NK-92 treated with Interleukin-12 subunit alpha and Interleukin-12 subunit beta, amount 100 ng/mL, for 24 hours (cell line): ENCODE results near the gene CABCOCO1.

ENCODE experiments used
- DNase-seq: peaks from one replicate; lab custom pipeline; 2025; lab: John Stamatoyannopoulos, UW

The CABCOCO1 gene

DNA sequence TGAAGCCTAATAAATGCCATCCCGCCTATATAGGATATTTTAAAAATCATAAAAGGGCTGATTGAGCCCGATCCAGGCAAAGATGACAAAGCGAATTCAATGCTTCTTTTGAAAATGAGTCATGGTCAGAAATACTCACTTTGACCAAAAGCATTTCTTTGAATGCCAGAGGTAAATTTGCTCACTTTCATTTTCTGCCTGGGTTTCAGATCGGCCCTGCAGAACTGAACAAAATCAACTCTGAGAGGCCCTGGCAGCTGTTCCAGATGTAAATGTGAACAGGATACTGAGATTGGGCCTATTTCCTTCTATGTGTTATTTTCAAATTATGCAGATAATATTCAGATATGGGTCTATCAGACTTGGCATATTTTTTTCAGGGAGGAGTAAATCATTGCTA is 124.0 kb downstream of the CABCOCO1 start:
- DNase-seq: peak; percentile 5

DNA sequence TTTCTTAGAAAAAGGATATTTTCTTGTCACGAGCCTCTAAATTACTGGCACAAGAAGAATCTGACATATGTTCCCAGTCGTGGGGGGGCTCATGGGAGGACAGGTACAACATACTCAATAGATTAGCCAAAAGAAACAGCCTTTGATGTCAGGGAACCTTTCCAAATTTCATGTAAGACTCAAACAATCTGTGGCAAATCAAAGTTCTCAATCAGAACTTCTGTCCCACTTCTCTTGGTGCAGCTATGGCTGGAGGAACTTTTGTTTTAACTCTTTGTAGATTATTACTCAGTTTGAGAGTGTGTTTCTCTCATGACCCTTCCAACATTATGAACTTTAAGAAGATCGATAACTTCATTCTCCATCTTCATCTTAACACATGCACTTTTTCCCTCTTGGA is 124.4 kb downstream of the CABCOCO1 start:
- DNase-seq: no peak

DNA sequence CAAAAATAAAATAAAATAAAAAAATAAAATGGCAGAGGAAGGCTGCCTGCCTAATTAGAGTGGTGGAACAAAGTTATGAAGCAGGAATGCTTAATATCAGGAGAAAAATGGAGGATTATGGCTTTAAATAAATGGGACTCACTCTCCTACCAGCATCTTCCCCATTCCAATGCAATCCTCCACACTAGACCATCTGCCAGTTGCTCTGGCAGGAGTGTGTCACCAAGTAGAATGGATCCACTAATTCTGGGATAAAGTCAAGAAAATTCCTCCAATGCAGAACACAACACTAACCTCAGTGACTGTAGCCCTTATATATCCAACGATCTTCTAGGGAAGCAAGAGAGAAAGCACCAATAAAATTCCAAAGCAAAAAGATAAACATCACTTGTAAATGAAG is 126.3 kb downstream of the CABCOCO1 start:
- no peak for DNase-seq

DNA sequence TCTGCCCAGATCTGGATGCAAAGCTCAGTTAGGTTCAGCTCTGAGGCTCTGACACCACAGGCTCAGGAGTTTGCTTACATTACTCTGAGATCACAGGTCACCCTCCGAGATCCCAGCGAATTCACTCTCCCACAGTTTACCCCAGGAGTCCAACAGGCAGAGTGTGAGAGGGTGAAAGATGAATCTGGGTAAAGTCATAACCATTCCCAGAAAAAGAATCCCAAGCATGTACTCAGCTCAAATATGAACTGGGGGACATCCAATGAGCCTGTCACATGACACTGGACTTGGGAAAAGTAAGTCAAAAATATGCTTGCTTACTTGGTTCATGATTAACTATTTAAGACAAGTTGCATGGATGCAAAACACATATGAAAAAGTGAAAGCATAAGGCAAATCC is 128.5 kb downstream of the CABCOCO1 start:
- no peak for DNase-seq

DNA sequence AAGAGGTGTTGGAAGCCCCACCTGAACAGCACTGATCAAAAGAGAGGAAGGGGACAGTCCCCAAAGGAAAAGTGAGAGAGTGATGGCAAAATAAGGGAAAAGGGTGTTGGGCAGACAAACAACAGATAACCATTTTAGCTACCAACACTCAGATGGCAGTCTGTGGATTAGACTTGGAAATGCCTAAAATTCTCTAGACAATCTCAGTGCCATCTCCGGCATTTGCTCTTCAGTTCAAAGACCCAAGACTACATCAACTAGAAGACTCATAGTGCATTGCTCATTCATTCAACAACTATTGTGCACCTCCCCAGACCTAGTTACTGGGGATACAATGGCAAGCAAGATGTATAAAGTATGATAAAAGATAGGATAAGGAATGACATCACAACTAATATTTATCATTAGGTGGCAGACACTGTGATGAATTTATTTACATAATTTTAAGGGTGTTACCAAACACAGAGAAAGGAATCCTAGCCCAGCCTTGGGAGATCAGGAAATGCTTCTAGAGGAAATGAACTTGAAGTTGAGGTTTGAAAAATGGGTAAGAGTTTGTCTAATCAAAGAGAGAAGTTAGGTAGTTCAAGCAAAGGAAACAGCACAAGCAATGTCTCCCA is 129.5 kb downstream of the CABCOCO1 start:
- no peak for DNase-seq

DNA sequence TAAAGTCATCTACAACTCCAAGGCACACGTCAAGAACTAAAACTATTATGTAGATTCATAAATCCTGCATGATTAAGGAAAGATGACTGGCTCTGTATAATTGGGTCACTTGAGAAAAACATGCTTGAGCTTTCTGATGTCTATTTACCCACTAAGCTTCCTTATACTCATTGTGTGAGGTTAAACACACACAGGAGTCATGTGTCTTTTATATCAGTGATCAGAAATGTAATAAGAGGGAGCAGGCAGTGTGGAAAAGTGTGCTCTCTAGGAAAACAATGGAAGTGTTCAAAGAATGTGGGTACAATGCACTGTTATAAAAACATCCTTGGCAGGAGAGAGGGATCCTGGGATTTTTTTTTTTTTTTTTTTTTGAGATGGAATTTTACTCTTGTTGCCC is 130.2 kb downstream of the CABCOCO1 start:
- DNase-seq: no peak

DNA sequence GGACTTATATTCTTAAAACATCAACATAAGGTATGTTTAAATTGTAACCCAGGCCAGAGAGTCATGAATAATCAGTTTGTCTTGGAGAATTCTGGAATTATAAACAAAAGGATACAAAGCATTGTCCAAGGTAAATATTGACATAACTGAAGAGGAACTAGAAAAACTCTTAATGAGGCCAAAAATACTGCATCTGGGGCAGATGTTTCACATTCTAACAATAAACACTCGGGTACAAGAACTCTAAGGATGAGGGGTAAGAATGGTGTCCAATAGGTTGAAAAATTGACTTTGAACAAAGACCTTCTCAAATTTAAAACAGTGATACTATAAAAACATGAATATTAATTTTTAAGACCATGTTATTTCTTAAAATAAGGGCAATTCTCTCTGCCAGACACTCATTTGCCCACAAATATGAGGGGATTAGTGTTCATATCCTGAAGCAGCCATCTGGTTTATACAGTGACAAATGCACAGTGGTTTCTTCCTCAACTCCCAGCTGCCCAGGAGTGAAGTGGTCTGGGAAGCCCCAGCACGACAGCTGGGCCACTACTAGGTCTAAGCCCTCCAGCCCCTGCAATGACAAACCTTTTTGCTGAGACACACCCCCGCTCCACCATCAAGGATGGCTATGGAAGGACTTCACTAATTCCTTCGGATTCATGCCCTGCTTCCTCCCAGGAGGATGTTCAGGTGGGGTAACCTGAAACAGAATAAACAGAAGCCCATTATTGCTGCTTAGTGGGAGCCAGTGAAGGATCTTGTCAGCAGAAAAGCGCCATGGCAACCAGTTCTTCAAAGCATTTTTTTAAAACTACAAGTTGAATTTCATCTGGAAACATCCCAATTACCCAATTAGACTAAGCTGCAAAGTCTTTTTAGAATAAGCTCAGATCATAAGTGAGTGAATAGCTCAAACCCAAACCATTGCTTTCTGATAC is 131.3 kb downstream of the CABCOCO1 start:
- DNase-seq: no peak

DNA sequence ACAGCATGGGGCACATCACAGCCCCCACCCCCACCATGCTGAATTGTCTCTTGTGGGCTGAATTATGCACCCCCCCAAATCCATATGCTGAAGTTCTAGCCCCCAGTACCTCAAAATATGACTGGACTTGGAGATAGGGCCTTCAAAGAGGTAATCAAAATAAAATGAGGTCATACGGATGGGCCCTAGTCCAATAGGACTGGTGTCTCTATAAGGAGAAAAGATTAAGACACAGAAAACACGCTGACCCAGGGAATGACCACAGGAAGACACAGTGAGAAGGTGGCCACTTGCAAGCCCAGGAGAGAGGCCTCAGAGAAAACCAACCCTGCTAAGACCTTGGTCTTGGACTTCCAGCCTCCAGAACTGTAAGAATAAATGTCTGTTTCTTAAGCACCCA is 132.4 kb downstream of the CABCOCO1 start:
- no peak for DNase-seq

DNA sequence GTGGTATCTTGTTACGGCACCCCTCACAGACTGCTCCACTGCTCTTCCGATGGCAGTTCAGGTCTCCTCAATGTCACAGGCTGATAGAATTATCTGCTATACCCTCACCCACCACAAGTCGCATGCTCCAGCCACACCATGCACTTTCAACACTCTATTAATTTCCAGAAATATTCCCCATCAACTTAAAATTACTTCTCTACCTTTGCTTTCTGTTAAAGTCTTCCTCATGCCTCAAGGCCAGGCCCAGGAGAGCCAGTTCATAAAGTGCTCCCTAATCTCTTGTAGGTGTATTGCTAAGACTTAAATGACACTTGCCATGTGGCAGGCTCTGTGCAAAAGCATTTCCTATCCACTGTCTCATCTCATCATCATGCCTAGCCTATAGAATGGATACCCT is 132.8 kb downstream of the CABCOCO1 start:
- no peak for DNase-seq

DNA sequence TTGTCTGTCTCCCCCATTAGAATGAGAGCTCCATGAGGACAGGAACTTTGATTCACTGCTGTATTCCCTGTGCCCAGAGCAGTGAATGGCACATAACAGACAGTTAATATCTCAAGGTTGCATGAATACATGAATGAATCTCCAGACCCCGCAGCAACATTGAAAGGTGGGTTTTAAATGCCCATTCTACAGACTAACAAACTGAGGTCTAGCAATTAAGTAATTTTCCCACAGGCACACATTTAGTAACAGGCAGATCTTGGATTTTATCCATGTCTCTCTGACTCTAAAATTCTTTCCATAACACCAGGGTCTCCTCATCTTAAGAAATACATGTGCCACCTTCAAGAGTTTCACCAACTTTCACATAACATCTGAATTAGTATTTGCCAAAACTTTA is 134.1 kb downstream of the CABCOCO1 start:
- no peak for DNase-seq

DNA sequence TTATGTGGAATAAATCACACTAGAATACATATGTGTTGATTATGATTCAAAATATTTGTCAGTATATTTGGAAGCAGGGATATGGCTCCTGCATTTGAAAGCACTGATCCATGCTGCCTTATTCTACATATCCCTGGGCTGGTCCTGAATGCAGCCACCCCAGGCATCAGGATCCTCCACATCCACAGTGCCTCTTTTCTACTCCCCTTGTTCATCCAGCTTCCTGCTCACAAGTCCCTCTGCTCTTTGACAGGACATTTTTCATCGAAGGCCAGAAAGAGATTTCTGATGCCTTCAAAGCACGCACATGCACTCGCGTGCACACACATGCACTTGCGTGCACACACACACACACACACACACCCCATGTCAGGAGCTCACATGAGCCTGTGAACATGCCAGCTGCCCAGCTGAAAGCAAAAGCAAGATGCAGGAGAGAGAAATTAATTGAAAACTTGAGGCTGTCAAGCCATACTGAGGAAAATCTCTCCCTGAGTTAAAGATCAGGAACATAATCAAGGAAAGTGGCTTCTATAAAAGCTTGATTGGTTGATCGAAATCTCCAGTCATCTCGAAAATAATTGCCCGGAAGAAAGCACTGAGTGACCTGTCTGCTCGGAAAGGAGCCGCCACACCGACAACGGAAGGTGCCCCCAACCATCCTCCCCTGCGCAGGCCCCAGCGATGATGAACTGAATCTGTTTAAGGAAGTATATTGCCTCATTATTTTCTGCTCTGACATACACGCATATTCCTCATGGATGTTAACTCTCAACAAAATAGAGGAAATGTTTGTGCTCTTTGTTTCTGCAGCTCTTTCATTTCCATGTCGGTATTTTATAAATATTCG is 134.8 kb downstream of the CABCOCO1 start:
- DNase-seq: no peak

DNA sequence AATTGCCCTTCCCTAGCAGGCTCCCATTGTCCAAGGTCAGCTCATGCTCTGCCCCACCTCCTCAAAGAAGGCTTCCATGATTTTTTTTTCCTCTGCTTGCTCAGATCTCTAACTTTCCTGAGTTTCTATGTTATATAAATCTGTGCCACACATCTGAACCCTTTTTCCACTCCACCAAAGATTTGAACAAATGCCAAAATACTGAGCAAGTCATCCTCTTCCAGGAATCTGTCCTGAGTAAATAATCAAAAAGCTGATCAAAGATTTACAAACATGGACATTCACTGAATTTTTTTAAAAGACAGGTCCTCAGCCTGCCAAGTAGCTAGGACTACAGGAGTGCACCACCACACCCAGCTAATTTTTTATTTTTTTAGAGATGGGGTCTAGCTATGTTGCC is 136.0 kb downstream of the CABCOCO1 start:
- no peak for DNase-seq

DNA sequence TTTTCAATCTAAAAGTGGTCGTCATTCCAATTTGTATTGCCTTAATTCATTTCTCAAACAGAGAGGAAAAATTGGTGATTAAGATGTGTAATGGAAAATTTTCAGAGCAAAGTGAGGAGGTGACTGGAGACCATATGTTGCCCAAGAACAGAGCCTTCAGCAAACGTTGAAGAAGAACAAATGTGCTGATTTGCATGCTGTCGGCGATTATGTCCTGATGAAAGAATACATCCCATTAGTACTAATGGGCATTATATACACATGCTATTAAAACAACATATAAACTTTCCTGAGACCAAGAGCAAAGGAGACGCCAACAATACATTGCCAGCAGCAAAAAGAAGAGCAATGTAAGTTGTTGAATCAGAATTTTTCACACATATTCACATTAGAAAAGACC is 138.8 kb downstream of the CABCOCO1 start:
- DNase-seq: no peak

DNA sequence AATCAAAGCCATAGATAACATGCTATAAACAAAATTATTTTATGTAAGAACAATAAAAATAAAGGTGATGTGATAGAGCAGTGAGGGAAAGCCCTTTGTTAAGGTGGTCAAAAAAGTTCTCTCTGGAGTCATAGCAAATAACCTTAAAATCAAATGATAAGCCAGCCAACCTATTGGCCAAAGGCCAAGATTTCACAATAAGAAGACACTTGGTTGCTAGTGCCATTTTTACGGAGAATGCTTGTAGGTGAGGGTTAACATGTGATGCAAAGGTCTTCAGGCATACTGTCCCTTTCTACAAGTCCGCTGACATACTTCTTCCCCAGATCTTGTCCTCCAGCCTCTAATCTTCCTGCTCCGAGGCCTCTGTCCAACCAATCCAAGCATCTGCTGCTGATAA is 140.5 kb downstream of the CABCOCO1 start:
- no peak for DNase-seq

DNA sequence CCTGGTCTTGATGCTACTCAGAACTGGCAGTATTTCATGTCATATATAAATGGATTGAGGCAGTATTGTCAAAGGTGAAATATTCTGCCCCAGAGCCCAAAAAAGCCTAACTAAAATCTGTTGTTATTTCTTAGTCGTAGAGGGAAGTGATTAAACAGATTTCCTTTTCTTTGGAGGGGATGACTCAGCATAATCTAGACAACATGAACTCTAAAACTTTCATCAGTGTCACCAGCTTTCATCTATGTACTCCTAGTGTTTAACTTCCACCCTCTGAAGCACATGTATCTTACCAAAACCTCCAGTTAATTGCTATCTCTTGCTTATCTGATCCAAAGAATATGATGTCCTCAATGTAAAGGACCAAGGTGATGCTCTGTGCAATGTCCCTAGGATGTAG is 141.7 kb downstream of the CABCOCO1 start:
- DNase-seq: no peak

DNA sequence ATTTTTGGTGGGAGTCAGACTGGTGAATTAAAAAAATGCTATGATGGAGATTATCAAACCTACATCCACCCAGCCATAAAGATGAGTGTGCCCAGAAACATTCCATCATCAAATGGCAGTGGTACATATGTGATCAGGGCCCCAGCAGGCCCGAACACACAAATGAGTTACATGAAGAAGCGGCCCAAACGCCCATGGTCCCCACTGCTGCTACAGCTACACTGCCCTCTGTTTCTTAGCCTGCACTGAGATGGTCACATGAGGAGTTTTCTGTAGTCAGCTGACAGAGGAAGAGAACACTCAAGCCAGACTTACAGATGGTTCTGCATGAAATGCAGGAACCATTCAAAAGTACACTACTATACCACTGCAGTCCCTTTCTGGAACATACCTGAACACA is 142.4 kb downstream of the CABCOCO1 start:
- no peak for DNase-seq

DNA sequence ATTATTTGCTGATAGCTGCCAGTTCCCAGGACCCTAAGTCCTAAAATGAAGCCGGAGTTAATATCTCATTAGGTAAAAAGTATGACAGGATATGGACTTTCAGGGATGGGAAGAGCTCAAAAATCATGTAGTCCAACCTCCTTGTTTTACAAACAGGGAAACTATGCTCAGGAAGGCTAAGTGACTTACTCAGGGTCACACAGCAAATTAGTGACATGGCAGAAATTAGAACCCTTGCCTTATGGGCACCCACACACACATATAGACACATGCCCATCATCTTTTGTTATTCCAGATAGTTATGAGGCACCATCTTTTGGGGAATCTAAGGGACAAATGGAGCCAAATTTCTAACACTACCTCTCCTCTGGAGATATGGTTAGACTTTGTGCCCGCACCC is 147.5 kb downstream of the CABCOCO1 start:
- DNase-seq: no peak

DNA sequence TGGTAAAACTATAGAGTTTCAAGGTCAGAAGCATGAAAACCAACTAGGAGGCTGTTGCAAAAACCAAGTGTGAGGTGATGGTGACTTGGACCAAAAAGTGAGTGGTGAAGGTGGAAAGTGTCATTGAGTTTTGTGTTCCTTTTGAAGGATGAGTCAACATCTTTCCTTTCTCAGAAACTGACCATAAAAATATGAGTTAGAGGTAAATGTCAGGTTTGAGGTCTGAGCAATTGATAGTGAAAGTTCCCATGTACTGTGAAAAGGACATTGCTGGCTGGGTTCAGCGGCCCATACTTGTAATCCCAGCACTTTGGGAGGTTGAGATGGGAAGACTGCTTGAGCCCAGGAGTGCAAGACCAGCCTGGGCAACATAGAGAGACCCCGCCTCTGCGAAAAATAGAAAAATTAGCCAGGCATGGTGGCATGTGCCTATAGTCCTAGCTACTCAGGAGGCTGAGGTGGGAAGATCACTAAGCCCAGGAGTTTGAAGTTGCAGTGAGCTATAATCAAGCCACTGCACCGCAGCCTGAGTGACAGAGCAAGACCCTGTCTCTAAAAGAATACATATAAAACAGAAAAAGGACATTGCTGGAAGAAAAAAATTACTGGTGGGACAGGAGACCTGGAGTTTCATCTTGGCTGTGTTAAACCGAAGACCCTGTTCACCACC is 149.5 kb downstream of the CABCOCO1 start:
- DNase-seq: no peak

DNA sequence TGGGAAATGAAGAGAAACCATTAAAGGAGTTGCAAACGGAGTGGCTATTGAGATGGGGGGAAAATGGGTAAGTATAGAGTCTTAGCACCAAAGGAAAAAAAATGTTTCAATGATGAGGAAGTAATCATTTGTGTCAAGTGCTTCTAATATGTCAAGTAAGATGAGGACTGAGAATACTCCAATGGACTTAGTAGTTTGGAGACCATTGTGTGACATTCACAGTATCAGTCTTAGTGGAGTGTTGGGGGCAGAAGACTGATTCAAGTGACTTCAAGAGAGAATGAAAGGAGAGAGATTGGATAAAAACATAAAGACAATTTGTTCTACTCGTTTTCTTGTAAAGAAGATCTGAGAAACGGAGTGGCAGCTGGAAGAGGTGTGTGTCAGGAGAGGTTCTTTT is 150.2 kb downstream of the CABCOCO1 start:
- DNase-seq: no peak

DNA sequence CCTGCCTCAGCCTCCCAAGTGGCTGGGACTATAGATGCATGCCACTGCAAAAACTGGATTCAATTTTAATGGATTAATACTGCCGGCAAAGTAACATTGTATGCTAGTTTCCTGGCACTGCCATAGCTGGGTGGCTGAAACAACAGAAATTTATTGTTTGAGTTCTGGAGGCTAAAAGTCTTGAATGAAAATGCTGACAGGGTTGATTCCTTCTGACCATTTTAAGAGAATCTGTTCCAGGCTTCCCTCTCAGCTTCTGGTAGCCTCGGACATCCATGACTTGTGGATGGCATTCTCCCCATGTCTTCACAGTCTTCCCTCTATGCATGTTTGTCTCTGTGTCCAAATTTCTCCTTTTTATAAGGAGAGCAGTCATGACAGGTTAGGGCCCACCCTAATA is 151.4 kb downstream of the CABCOCO1 start:
- DNase-seq: no peak

DNA sequence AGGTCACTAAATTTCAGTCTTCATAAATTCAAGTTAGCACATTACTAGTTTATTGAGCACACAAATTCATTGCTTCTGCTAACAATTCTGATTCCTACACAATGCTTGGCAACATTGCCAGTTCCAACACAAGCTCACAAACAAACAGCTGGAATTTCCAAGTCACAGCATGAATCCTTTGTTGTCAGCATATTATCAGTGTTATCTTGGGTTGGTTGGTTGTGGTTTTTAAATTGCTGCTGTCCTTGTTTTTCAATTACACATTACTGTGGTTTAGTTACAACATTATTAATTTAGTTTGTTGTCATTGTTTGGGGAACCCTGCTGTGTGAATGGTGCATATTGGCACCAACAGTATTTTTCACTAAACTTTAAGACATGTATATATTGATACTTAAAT is 152.8 kb downstream of the CABCOCO1 start:
- DNase-seq: no peak
